Kidney (tissue), 14 donors: Measurements from ENCODE around the gene NCKAP5. TPM values are rescaled to one million over a fixed set of nuclear protein-coding genes. Genes with fewer than 3 reads are reported as not detected.
A peak's percentile ranks its signal among the peaks of the same experiment; 100 is the strongest.

Source experiments
- DNase-seq, 5 donors: peaks; one replicate each; pipeline ENCODE4 v3.0.0-alpha.2; 2013 to 2020
- FAIRE-seq: peaks from 2 replicates; lab custom pipeline; 2012; peaks lifted over from hg19 to GRCh38; lab: Jason Lieb, UNC
- H3K27ac ChIP-seq, 2 donors: one replicate each; pipeline ENCODE4 v1.7.0; 2013; ENCODE audit warnings: low read depth in 2 of 2, low read length in 2 of 2, inconsistent platforms in 1 of 2
- H3K27me3 ChIP-seq: one replicate; pipeline ENCODE4 v1.7.1; 2013; ENCODE audit warnings: low read length, inconsistent platforms; ENCODE audit not compliant: control insufficient read depth, insufficient read depth
- H3K36me3 ChIP-seq, 3 donors: one replicate each; pipeline versions ENCODE4 v1.7.0 to v1.7.1; 2013; ENCODE audit warnings: low read length in 3 of 3, control low read depth in 1 of 3, inconsistent platforms in 1 of 3; ENCODE audit not compliant: insufficient read depth in 3 of 3, control insufficient read depth in 2 of 3
- H3K4me1 ChIP-seq, 3 donors: one replicate each; pipeline versions ENCODE4 v1.7.0 to v1.7.1; 2013; ENCODE audit warnings: low read length in 3 of 3, inconsistent platforms in 1 of 3, low read depth in 1 of 3; ENCODE audit not compliant: control insufficient read depth in 2 of 3, insufficient read depth in 2 of 3
- H3K4me3 ChIP-seq, 3 donors: one replicate each; pipeline versions ENCODE4 v1.7.0 to v1.8.1; 2013; ENCODE audit warnings: low read length in 3 of 3, control low read depth in 1 of 3, inconsistent platforms in 1 of 3
- H3K9ac ChIP-seq, 3 donors: one replicate each; pipeline versions ENCODE4 v1.7.0 to v1.7.1; 2013; ENCODE audit warnings: low read length in 3 of 3, control low read depth in 1 of 3, inconsistent platforms in 1 of 3
- H3K9me3 ChIP-seq, 3 donors: one replicate each; pipeline versions ENCODE4 v1.7.0 to v1.7.1; 2013; ENCODE audit warnings: low read length in 3 of 3, control low read depth in 1 of 3, inconsistent platforms in 1 of 3; ENCODE audit not compliant: control insufficient read depth in 2 of 3, insufficient read depth in 1 of 3
- intact Hi-C: fragments of 100-400 bp; cut with DNase I; formaldehyde crosslinking; loops from one replicate; pipeline ENCODE4 v1.11.1; 2022
- polyA plus RNA-seq: library from polyadenylated mRNA; stranded (reverse); fragments of 350-450 nt; fragmentation: Illumina TruSeq; extraction: RNeasy Lipid Tissue Mini Kit (QIAGEN cat#74804); gene quantifications from one replicate; pipeline ENCODE4 v1.2.3, GENCODE V29; 2014; ENCODE audit warnings: low read depth, low replicate concordance; ENCODE audit not compliant: insufficient read depth
- total RNA-seq: library from RNA; stranded (reverse); fragmentation: NEBNext Ultra II Directional; extraction: Animal tissue kit (Norgen Biotek cat#: 25700); gene quantifications from one replicate; pipeline ENCODE4 v1.2.1, GENCODE V29; 2021
- TF ChIP-seq, protein P1 (sequence below): IDR thresholded peaks from 3 replicates; pipeline ENCODE4 v1.5.1; 2012; ENCODE audit warnings: mild to moderate bottlenecking, moderate library complexity, borderline replicate concordance; ENCODE audit not compliant: insufficient read depth; ENCODE audit errors: extremely low read depth
- donor health status: control.
- donor health status: control.
- donor health status: control.
- donor health status: control.
- donor health status: control.
- donor health status: DM: yes; HTN: yes; CAD: no.
- donor health status: Normal renal cell carcinoma (clear cell type).

The NCKAP5 gene
- total and polyA plus RNA-seq, 2 donors from 2014 or later: 1.8 to 2.9 TPM

DNA sequence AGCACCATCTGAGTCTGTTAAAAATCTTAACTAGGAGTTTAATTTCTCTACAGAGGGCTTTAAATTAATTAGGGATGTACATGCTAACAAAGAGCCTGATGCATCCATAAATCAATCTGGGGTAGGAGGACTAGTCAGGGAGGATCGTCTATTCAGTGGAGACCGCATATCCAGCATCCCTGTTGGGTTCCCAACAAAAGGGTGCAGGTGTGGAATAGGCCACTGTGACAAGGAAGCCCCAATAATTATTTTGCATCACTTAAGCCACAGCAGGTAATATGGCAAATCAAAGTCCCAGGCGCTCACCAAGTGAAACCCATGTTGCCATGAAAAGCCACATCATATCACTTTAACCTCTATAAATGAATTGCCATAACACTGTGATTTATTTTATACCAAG lies 392.3 kb downstream of the NCKAP5 start:
- intact Hi-C loops: loop anchor here (10.0 kb wide), 1 partner anchor 631 kb away; no protein-coding TSS in a partner anchor

DNA sequence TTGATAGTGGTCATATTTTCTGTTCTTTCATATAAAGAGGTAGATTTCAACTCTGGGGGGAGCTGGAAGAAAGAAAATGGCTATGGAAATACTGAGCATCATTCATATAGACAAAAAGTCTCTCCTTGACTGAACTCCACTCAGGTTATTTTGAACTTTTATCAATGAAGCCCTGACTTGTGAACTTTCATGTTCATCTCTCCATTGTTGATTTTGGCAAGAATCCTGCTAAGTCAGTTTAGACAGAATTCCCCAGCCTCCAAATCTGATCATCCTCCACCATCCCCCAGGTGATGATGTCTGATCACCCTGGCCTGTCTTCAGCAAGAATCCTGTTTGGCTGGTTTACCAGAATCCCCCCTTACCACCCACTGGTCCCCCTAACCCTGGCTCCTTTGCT lies 395.0 kb downstream of the NCKAP5 start:
- DNase-seq (no peak), FAIRE-seq (no peak)
- Histone ChIP-seq H3K27ac (no peak overlapping the region), H3K36me3 (no peaks in the 10 kb centered on the region), H3K4me3 (no peak overlapping the region), H3K9me3 (no peaks in the 10 kb centered on the region), H3K4me1 (no peaks in the 10 kb centered on the region), H3K9ac (no peak overlapping the region), H3K27me3 (no peaks in the 10 kb centered on the region)
- intact Hi-C loops: loop anchor here (10.0 kb wide), 1 partner anchor 628 kb away; no protein-coding TSS in a partner anchor
- TF ChIP-seq, protein P1, sequence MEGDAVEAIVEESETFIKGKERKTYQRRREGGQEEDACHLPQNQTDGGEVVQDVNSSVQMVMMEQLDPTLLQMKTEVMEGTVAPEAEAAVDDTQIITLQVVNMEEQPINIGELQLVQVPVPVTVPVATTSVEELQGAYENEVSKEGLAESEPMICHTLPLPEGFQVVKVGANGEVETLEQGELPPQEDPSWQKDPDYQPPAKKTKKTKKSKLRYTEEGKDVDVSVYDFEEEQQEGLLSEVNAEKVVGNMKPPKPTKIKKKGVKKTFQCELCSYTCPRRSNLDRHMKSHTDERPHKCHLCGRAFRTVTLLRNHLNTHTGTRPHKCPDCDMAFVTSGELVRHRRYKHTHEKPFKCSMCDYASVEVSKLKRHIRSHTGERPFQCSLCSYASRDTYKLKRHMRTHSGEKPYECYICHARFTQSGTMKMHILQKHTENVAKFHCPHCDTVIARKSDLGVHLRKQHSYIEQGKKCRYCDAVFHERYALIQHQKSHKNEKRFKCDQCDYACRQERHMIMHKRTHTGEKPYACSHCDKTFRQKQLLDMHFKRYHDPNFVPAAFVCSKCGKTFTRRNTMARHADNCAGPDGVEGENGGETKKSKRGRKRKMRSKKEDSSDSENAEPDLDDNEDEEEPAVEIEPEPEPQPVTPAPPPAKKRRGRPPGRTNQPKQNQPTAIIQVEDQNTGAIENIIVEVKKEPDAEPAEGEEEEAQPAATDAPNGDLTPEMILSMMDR: no peak

More for the DNA sequence above, 392.3 kb downstream of the NCKAP5 start:
- no peak for FAIRE-seq
- H3K36me3 ChIP-seq: no peaks in the 10 kb centered on the region
- H3K4me1 ChIP-seq: no peaks in the 10 kb centered on the region
- H3K9me3 ChIP-seq: no peaks in the 10 kb centered on the region
- DNase-seq: no peak
- H3K4me3 ChIP-seq: no peak overlapping the region
- no peak overlapping the region for H3K27ac ChIP-seq
- H3K9ac ChIP-seq: no peak overlapping the region
- H3K27me3 ChIP-seq: no peaks in the 10 kb centered on the region
- TF ChIP-seq, protein P1: no peak

DNA sequence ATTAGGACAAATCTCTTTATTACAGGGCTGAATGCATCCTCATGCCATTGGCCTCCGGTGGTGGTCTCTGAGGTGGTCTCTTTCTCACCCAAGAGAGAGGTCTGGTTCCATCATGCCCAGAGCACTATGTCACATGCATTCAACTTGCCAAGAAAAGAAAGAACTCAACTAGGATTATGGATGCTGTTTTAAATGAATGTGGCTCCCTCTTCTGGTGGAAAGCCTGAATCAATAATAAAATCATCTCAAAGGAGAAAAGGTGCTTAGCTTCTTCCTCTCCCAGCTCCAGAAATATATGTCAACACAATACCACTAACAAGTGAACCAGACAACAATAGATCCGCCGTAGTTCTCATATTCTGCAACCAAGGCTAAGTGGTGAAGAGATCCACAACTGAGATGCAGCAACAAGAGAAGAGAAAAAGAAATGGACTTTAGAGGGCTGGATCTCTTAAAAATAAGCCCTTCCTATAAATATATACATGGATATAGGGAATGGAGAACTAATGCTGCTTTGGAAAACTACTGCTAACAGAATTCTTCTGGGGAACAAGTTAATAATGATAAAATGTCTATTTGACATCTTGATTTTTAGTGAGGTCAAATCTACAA lies 396.8 kb downstream of the NCKAP5 start:
- Histone ChIP-seq H3K27ac (no peak overlapping the region), H3K9ac (no peak overlapping the region), H3K4me1 (no peaks in the 10 kb centered on the region), H3K9me3 (no peaks in the 10 kb centered on the region), H3K27me3 (no peaks in the 10 kb centered on the region), H3K4me3 (no peak overlapping the region), H3K36me3 (no peaks in the 10 kb centered on the region)
- intact Hi-C loops: loop anchor here (10.0 kb wide), 1 partner anchor 627 kb away; no protein-coding TSS in a partner anchor
- DNase-seq (peak in 4 of 5 donors; percentile 14 to 91 (median 60)), FAIRE-seq (no peak)
- TF ChIP-seq, protein P1: peak; percentile 57
